GM12878 (cell line): Measurements from ENCODE around the gene PSMB10. TPM values are rescaled to one million over a fixed set of nuclear protein-coding genes. Genes with fewer than 3 reads are reported as not detected.

Experiments used
- ATAC-seq: fragments of 200-7000 bp; cut with Tn5 transposase; 3 replicates; pipeline ENCODE4 v1.9.1; 2020; ENCODE audit warnings: mild to moderate bottlenecking, moderate library complexity
- BruUV-seq: library from RNA; stranded (reverse); fragments of 400-500 nt; replicated peaks from 2 replicates; lab custom pipeline; 2021; lab: Mats Ljungman, UMichigan
- CTCF ChIA-PET: fragments of 300-600 bp; sonication (Branson Sonifier 250); formaldehyde crosslinking; extraction: SDS; loops from one replicate; lab custom pipeline; 2021; ENCODE audit warnings: inconsistent platforms; lab: Yijun Ruan, JAX
- POLR2A ChIA-PET: fragments of 350-600 bp; formaldehyde crosslinking; extraction: SDS; loops from one replicate; lab custom pipeline; 2021; ENCODE audit warnings: inconsistent platforms; lab: Charles Lee
- RAD21 ChIA-PET: fragments of 300-600 bp; sonication (Branson Sonifier 250); formaldehyde crosslinking; loops from one replicate; lab custom pipeline; 2023; ENCODE audit warnings: antibody characterized with exemption; ENCODE audit not compliant: unreplicated experiment; lab: Charles Lee
- SMC1A ChIA-PET: fragments of 300-600 bp; sonication (Branson Sonifier 250); formaldehyde crosslinking; loops from one replicate; lab custom pipeline; 2023; ENCODE audit not compliant: unreplicated experiment, uncharacterized antibody; lab: Charles Lee
- DNase-seq: peaks from one replicate; pipeline ENCODE4 v3.0.0-alpha.2; 2011; ENCODE audit warnings: low read depth, low spot score
- FAIRE-seq: peaks from 3 replicates; lab custom pipeline; 2011; peaks lifted over from hg19 to GRCh38; lab: Jason Lieb, UNC
- H2AFZ ChIP-seq: 2 replicates; pipeline ENCODE4 v1.6.0; 2011; ENCODE audit warnings: low read depth, low read length, control low read depth; ENCODE audit not compliant: control insufficient read depth
- H3K27ac ChIP-seq: 2 replicates; pipeline ENCODE4 v1.5.1; 2011; ENCODE audit warnings: control low read depth; ENCODE audit not compliant: control insufficient read depth, insufficient read depth
- H3K27me3 ChIP-seq, 2 experiments: replicated peaks in 1 of 2; 2 replicates each; pipeline versions ENCODE4 v1.6.0 to v1.6.1; 2011; ENCODE audit warnings: low read length in 1 of 2; ENCODE audit not compliant: control insufficient read depth in 2 of 2, insufficient read depth in 2 of 2
- H3K36me3 ChIP-seq, 2 experiments: 2 replicates each; pipeline ENCODE4 v1.5.1; 2011; ENCODE audit warnings: low read length in 1 of 2; ENCODE audit not compliant: control insufficient read depth in 2 of 2, insufficient read depth in 2 of 2
- H3K4me1 ChIP-seq: 2 replicates; pipeline ENCODE4 v1.6.1; 2011; ENCODE audit warnings: mild to moderate bottlenecking, low read length, moderate library complexity, mixed read lengths; ENCODE audit not compliant: control insufficient read depth, insufficient read depth
- H3K4me2 ChIP-seq: 2 replicates; pipeline ENCODE4 v1.6.0; 2011; ENCODE audit warnings: control low read depth; ENCODE audit not compliant: control insufficient read depth, insufficient read depth
- H3K4me3 ChIP-seq: fragments of 200-600 bp; sonication (generic); 2 replicates; pipeline ENCODE4 v1.5.1; 2016
- H3K79me2 ChIP-seq: 2 replicates; pipeline ENCODE4 v1.6.0; 2011; ENCODE audit warnings: low read length; ENCODE audit not compliant: control insufficient read depth, insufficient read depth
- H3K9ac ChIP-seq: 2 replicates; pipeline ENCODE4 v1.8.0; 2011; ENCODE audit warnings: low read length, control low read depth, mixed read lengths; ENCODE audit not compliant: control insufficient read depth, insufficient read depth
- H3K9me3 ChIP-seq: replicated peaks from 3 replicates; pipeline ENCODE4 v1.5.1; 2011; ENCODE audit warnings: mild to moderate bottlenecking, low read length; ENCODE audit not compliant: control insufficient read depth, insufficient read depth
- H4K20me1 ChIP-seq: 2 replicates; pipeline ENCODE4 v1.6.0; 2011; ENCODE audit not compliant: control insufficient read depth, insufficient read depth
- BMI1 ChIP-seq: fragments of 450-650 bp; IDR thresholded peaks from 2 replicates; pipeline ENCODE4 v1.6.1; 2016; ENCODE audit warnings: mild to moderate bottlenecking, moderate library complexity, borderline replicate concordance
- CBFB ChIP-seq: IDR thresholded peaks from 2 replicates; pipeline ENCODE4 v1.6.1; 2016; ENCODE audit warnings: antibody characterized with exemption, low read depth
- EP300 ChIP-seq, 2 experiments: fragments of 150-350 bp in 1 of 2; IDR thresholded peaks; 2 replicates each; pipeline ENCODE4 v1.6.1; 2011 to 2012; ENCODE audit warnings: low read depth in 2 of 2, low read length in 2 of 2, borderline replicate concordance in 1 of 2, improper control_type of control experiment in 1 of 2, inconsistent platforms in 1 of 2; ENCODE audit not compliant: control insufficient read depth in 1 of 2
- FOS ChIP-seq: IDR thresholded peaks from 3 replicates; pipeline ENCODE4 v1.6.1; 2011; ENCODE audit warnings: borderline replicate concordance; ENCODE audit not compliant: insufficient read length; ENCODE audit errors: extremely low read depth
- HCFC1 ChIP-seq: fragments of 150-350 bp; IDR thresholded peaks from 2 replicates; pipeline ENCODE4 v1.6.1; 2014; ENCODE audit warnings: low read length
- HDAC2 ChIP-seq: fragments of 200-600 bp; sonication (generic); IDR thresholded peaks from 2 replicates; pipeline ENCODE4 v1.6.1; 2017
- IRF4 ChIP-seq: IDR thresholded peaks from 2 replicates; pipeline ENCODE4 v1.6.1; 2011; ENCODE audit warnings: low read depth, low read length
- NRF1 ChIP-seq: conservative IDR thresholded peaks from 2 replicates; pipeline ENCODE4 v1.6.1; 2011; ENCODE audit warnings: mild to moderate bottlenecking, low read depth, low read length, improper control_type of control experiment
- SMARCA5 ChIP-seq: fragments of 450-650 bp; IDR thresholded peaks from 2 replicates; pipeline ENCODE4 v1.6.1; 2017; ENCODE audit warnings: mild to moderate bottlenecking
- WRNIP1 ChIP-seq: IDR thresholded peaks from 2 replicates; pipeline ENCODE4 v1.6.1; 2011; ENCODE audit warnings: low read depth, low read length, improper control_type of control experiment, borderline replicate concordance
- ZZZ3 ChIP-seq: IDR thresholded peaks from 2 replicates; pipeline ENCODE4 v1.6.1; 2011; ENCODE audit warnings: low read depth; ENCODE audit not compliant: control insufficient read depth, insufficient read length
- WGBS: methylation state at CpG from one replicate; pipeline ENCODE4 v1.1.6; 2016; ENCODE audit warnings: low lambda C conversion rate; ENCODE audit not compliant: insufficient replicate concordance, insufficient coverage; ENCODE audit errors: missing lambda C conversion rate; 5-methylcytosine and 5-hydroxymethylcytosine counted together
- in situ Hi-C: fragments of 300-500 bp; cut with MboI; formaldehyde crosslinking; loops from 9 replicates; pipeline ENCODE4 v1.14.3; 2018; ENCODE audit warnings: mixed read lengths
- intact Hi-C: fragments of 100-400 bp; cut with micrococcal nuclease; formaldehyde crosslinking; loops from one replicate; pipeline ENCODE4 v1.14.2; 2022; ENCODE audit not compliant: unreplicated experiment
- polyA plus RNA-seq, 11 experiments: library from polyadenylated mRNA; depleted of rRNA in 4 of 11; unstranded in 6 of 11; stranded (reverse) in 5 of 11; fragments of >200 nt; fragmentation: Nextera tagmentation in 4 of 11; fragmentation: Illumina TruSeq in 1 of 11; extraction: Ambion mirVana in 4 of 11; extraction: Trizol in 1 of 11; gene quantifications; 1 replicate in 1 of 11; 2 replicates in 10 of 11; pipeline versions ENCODE4 v1.2.1 to v1.2.3, GENCODE V29; 2011 to 2016; ENCODE audit warnings: inconsistent platforms in 2 of 11, missing spikeins in 2 of 11, low read depth in 1 of 11
- total RNA-seq, 4 experiments: library from RNA; depleted of rRNA in 3 of 4; stranded (reverse); fragments of >200 nt in 3 of 4; fragmentation: Illumina TruSeq in 1 of 4; extraction: Trizol in 1 of 4; gene quantifications; 2 replicates each; pipeline versions ENCODE4 v1.2.1 to v1.2.3, GENCODE V29; 2013 to 2021
- TF ChIP-seq, protein P1 (sequence below): fragments of 450-650 bp; conservative IDR thresholded peaks from 2 replicates; pipeline ENCODE4 v1.6.1; 2017; ENCODE audit warnings: mild to moderate bottlenecking, moderate library complexity

The PSMB10 gene
- total and polyA plus RNA-seq, 10 of the 15 experiments (the other 5 are each of a cell fraction or from before 2014, with no cell fraction given), result 24.1 to 308 (median 151) TPM

DNA sequence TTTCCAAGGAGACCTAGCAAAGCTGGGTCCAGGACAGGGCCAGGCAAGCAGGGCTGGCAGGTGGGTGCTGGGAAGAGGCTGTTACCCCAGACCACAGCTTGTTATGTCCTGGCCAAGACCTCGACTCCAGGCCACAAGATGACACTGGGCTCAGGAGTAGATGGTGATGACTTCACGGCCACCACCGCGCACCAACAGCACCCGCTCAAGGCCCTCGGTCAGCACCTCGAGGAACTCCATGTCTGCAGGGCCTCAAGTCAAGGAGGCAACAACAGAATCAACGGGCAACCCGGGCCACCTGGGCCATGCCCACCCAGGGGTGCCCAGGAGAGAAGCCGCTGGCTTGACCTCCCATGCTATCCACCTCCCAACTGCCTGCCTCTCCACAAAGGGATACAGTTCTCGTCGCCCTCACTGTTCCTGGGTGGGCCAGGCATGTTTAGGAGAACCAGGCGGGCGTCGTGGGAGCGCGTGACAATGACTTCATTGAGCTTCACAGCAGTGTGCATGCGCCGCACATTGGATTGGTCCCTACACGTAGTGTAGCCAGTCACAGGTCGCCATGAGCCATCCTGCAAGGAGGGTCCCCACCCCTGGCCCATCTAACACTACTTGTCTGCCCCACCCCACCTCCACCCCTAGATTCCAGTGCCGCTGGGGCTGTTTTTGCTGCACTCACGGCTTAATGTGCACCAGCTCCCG, 8.2 kb upstream of the PSMB10 start:
- no peak overlapping the region for H3K27ac ChIP-seq
- POLR2A ChIA-PET, result interaction anchor here (1.1 to 1.3 kb wide), 2 partner anchors 9 to 21 kb away, joined by 3 read pairs; no protein-coding TSS in a partner anchor
- RAD21 ChIA-PET, result no interaction called here

More for the DNA sequence above, 8.2 kb upstream of the PSMB10 start:
- H3K9me3 ChIP-seq, result no peaks in the 10 kb centered on the region
- H4K20me1 ChIP-seq, result no peaks in the 10 kb centered on the region
- in situ Hi-C loops, result no loop called here
- H3K79me2 ChIP-seq, result no peaks in the 10 kb centered on the region
- no peaks in the 10 kb centered on the region for H3K27me3 ChIP-seq
- FAIRE-seq (no peak), DNase-seq (no peak), ATAC-seq (no peak)
- peaks cover 0 to 12% of the 10 kb centered on the region in 2 experiments; a peak in 3 of 4 replicates for H3K36me3 ChIP-seq
- H2AFZ ChIP-seq, result no peak overlapping the region
- TF ChIP-seq HDAC2 (no peak), IRF4 (no peak), EP300 (IDR thresholded peaks at IDR 0.05; ENCODE audit: borderline replicate concordance in 1 of 2, control insufficient read depth in 1 of 2, low read depth in 2 of 2, low read length in 2 of 2) (no peak), BMI1 (no peak), SMARCA5 (no peak), ZZZ3 (no peak), CBFB (no peak), FOS (no peak), WRNIP1 (no peak), HCFC1 (no peak), NRF1 (no peak)
- TF ChIP-seq, protein P1, sequence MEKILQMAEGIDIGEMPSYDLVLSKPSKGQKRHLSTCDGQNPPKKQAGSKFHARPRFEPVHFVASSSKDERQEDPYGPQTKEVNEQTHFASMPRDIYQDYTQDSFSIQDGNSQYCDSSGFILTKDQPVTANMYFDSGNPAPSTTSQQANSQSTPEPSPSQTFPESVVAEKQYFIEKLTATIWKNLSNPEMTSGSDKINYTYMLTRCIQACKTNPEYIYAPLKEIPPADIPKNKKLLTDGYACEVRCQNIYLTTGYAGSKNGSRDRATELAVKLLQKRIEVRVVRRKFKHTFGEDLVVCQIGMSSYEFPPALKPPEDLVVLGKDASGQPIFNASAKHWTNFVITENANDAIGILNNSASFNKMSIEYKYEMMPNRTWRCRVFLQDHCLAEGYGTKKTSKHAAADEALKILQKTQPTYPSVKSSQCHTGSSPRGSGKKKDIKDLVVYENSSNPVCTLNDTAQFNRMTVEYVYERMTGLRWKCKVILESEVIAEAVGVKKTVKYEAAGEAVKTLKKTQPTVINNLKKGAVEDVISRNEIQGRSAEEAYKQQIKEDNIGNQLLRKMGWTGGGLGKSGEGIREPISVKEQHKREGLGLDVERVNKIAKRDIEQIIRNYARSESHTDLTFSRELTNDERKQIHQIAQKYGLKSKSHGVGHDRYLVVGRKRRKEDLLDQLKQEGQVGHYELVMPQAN, result no peak
- BruUV-seq, result no TSS peak
- H3K4me2 ChIP-seq, result no peak overlapping the region
- 94% methylated on average over 24 of the region's 24 CpGs for WGBS
- no peak overlapping the region for H3K4me3 ChIP-seq
- intact Hi-C loops, result no loop called here
- peaks cover 4% of the 10 kb centered on the region for H3K4me1 ChIP-seq
- no peak overlapping the region for H3K9ac ChIP-seq
- CTCF ChIA-PET, result interaction anchor here (1.3 to 1.7 kb wide), 2 partner anchors 19 to 96 kb away, joined by 4 to 5 read pairs; no protein-coding TSS in a partner anchor
- SMC1A ChIA-PET, result no interaction called here
